ENCODE measurements around the gene S100A8.

- TF ChIP-seq CTCF (conservative IDR thresholded peaks at IDR 0.05) (no peak), ZFX (IDR thresholded peaks at IDR 0.05) (no peak)
Observed at GRCh38 chr1:153365696-153366095, 25.2 kb downstream of the S100A8 start.

Data from C4-2B (cell line).